ENCODE measurements around the gene RSPH1. TPM values are rescaled to one million over a fixed set of nuclear protein-coding genes. Genes with fewer than 3 reads are reported as not detected.

The RSPH1 gene
- total RNA-seq, 1 donor from 2014 or later, result not detected

- intact Hi-C loops (cut with DNase I), result no loop called here
- peaks cover 15 to 47% of the 10 kb centered on the region in 2 donors for H3K36me3 ChIP-seq
- DNase-seq (ENCODE audit: low spot score in 2 of 2), result no peak
Measured at GRCh38 chr21:42542596-42542995, 46.6 kb upstream of the RSPH1 start.

DNA sequence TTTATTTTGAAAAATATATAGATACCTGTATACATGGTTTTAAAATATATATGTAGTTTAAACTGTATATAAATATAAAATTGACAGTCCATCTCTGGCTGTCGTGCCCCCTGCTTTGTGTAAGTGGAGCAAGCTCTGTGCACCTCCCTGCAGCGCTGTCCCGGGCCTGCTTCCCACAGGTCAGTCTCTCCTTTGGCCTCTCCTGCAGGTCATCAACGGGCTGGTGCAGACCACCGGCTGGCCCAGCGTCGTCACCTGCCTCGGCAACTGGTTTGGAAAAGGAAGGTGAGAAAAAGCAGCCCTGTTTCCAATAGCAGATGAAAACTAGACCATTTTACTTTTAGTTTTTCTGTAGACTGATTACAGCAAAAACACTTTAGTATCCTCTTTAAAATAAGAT, 46.2 kb upstream of the RSPH1 start:
- TF ChIP-seq, protein P1, sequence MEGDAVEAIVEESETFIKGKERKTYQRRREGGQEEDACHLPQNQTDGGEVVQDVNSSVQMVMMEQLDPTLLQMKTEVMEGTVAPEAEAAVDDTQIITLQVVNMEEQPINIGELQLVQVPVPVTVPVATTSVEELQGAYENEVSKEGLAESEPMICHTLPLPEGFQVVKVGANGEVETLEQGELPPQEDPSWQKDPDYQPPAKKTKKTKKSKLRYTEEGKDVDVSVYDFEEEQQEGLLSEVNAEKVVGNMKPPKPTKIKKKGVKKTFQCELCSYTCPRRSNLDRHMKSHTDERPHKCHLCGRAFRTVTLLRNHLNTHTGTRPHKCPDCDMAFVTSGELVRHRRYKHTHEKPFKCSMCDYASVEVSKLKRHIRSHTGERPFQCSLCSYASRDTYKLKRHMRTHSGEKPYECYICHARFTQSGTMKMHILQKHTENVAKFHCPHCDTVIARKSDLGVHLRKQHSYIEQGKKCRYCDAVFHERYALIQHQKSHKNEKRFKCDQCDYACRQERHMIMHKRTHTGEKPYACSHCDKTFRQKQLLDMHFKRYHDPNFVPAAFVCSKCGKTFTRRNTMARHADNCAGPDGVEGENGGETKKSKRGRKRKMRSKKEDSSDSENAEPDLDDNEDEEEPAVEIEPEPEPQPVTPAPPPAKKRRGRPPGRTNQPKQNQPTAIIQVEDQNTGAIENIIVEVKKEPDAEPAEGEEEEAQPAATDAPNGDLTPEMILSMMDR (IDR thresholded peaks at IDR 0.05), result no peak
- Histone ChIP-seq H3K27ac (no peak overlapping the region), H3K4me3 (no peak overlapping the region), H3K9me3 (no peaks in the 10 kb centered on the region), H3K4me1 (no peaks in the 10 kb centered on the region), H3K36me3 (peaks cover 14 to 43% of the 10 kb centered on the region in 2 donors), H3K27me3 (no peaks in the 10 kb centered on the region)
- no peak for DNase-seq (ENCODE audit: low spot score in 2 of 2)
- intact Hi-C loops (cut with DNase I), result no loop called here

More at GRCh38 chr21:42542596-42542995, 46.6 kb upstream of the RSPH1 start:
- no peaks in the 10 kb centered on the region for H3K27me3 ChIP-seq
- no peak overlapping the region for H3K4me3 ChIP-seq
- no peaks in the 10 kb centered on the region for H3K9me3 ChIP-seq
- TF ChIP-seq, protein P1 (IDR thresholded peaks at IDR 0.05), result no peak
- H3K27ac ChIP-seq, result no peak overlapping the region
- H3K4me1 ChIP-seq, result no peaks in the 10 kb centered on the region

- Histone ChIP-seq H3K27ac (no peak overlapping the region), H3K27me3 (no peaks in the 10 kb centered on the region), H3K4me1 (no peaks in the 10 kb centered on the region), H3K9me3 (no peaks in the 10 kb centered on the region), H3K36me3 (peaks cover 14 to 37% of the 10 kb centered on the region in 2 donors), H3K4me3 (no peak overlapping the region)
- TF ChIP-seq, protein P1 (IDR thresholded peaks at IDR 0.05), result no peak
- no peak for DNase-seq (ENCODE audit: low spot score in 2 of 2)
- intact Hi-C loops (cut with DNase I), result no loop called here
Measured at GRCh38 chr21:42541618-42542017, 45.6 kb upstream of the RSPH1 start.

DNA sequence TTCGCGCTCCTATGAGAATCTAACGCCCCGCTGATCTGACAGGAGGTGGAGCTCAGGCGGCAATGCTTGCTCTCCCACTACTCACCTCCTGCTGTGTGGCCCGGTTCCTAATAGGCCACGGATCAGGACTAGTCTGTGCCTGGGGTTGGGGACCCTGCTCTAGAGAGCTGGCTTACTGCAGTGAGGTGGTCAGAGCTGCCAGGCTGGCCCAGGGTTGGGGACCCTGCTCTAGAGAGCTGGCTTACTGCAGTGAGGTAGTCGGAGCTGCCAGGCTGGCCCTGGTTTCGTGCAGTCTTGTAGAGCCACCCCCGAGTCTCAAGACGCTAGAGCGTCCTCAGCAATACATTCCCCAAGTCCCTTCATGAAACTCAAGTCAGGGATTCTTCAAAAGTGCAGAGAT, 45.1 kb upstream of the RSPH1 start:
- H3K36me3 ChIP-seq, result peaks cover 17 to 33% of the 10 kb centered on the region in 2 donors
- no peak for DNase-seq (ENCODE audit: low spot score in 2 of 2)
- intact Hi-C loops (cut with DNase I), result no loop called here

GRCh38 chr21:42540396-42540795, 44.4 kb upstream of the RSPH1 start:
- H3K4me1 ChIP-seq, result no peaks in the 10 kb centered on the region
- TF ChIP-seq, protein P1 (IDR thresholded peaks at IDR 0.05), result no peak
- H3K27me3 ChIP-seq, result no peaks in the 10 kb centered on the region
- H3K36me3 ChIP-seq, result peaks cover 15 to 30% of the 10 kb centered on the region in 2 donors
- H3K4me3 ChIP-seq, result no peak overlapping the region
- H3K9me3 ChIP-seq, result no peaks in the 10 kb centered on the region
- no peak for DNase-seq (ENCODE audit: low spot score in 2 of 2)
- intact Hi-C loops (cut with DNase I), result no loop called here
- no peak overlapping the region for H3K27ac ChIP-seq

More for the DNA sequence above, 45.1 kb upstream of the RSPH1 start:
- no peaks in the 10 kb centered on the region for H3K27me3 ChIP-seq
- H3K9me3 ChIP-seq, result no peaks in the 10 kb centered on the region
- TF ChIP-seq, protein P1 (IDR thresholded peaks at IDR 0.05), result no peak
- H3K4me1 ChIP-seq, result no peaks in the 10 kb centered on the region
- H3K27ac ChIP-seq, result no peak overlapping the region
- no peak overlapping the region for H3K4me3 ChIP-seq

DNA sequence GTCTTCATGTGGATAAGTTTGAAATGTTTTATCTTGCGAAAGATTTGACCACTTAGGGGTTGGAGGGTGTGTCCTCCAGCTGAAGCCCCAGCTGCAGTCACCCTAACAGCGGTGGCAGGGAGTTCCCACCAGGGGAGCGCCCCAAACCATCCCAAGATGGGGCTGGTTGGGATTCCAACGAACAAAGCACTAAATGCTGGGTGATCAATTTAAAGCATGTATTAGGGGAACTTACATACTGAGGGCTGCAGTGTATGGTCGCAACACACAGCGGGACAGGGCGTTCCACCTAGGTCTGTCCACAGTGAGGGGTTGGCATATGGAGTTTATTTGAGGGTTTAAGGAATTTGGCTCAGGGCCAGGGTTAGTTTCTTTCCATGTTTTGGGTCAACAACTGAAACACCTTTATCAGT, 43.9 kb upstream of the RSPH1 start:
- Histone ChIP-seq H3K4me3 (no peak overlapping the region), H3K36me3 (peaks cover 12 to 26% of the 10 kb centered on the region in 2 donors), H3K27me3 (no peaks in the 10 kb centered on the region), H3K9me3 (no peaks in the 10 kb centered on the region), H3K4me1 (no peaks in the 10 kb centered on the region), H3K27ac (no peak overlapping the region)
- DNase-seq (ENCODE audit: low spot score in 2 of 2), result no peak
- intact Hi-C loops (cut with DNase I), result no loop called here
- TF ChIP-seq, protein P1 (IDR thresholded peaks at IDR 0.05), result no peak
